Fibroblast of lung (primary cell): ENCODE results near the gene ALMS1.

Experiments
- EZH2 ChIP-seq: IDR thresholded peaks from 2 replicates; pipeline ENCODE4 v1.5.1; 2012; ENCODE audit warnings: low read length, control low read depth, mild to moderate bottlenecking; ENCODE audit errors: missing control alignments
- TF ChIP-seq, protein P1 (sequence below), 2 donors: IDR thresholded peaks in 1 of 2; conservative IDR thresholded peaks in 1 of 2; 1 replicate in 1 of 2; 2 replicates in 1 of 2; pipeline ENCODE4 v1.5.1; 2011 to 2012; ENCODE audit warnings: low read length in 2 of 2, control low read depth in 1 of 2, inconsistent platforms in 1 of 2, low read depth in 1 of 2, mild to moderate bottlenecking in 1 of 2

GRCh38 chr2:73383036-73383435, 2.6 kb upstream of the ALMS1 start:
- TF ChIP-seq, protein P1, sequence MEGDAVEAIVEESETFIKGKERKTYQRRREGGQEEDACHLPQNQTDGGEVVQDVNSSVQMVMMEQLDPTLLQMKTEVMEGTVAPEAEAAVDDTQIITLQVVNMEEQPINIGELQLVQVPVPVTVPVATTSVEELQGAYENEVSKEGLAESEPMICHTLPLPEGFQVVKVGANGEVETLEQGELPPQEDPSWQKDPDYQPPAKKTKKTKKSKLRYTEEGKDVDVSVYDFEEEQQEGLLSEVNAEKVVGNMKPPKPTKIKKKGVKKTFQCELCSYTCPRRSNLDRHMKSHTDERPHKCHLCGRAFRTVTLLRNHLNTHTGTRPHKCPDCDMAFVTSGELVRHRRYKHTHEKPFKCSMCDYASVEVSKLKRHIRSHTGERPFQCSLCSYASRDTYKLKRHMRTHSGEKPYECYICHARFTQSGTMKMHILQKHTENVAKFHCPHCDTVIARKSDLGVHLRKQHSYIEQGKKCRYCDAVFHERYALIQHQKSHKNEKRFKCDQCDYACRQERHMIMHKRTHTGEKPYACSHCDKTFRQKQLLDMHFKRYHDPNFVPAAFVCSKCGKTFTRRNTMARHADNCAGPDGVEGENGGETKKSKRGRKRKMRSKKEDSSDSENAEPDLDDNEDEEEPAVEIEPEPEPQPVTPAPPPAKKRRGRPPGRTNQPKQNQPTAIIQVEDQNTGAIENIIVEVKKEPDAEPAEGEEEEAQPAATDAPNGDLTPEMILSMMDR (conservative IDR thresholded peaks at IDR 0.05 in 1 of 2, IDR thresholded peaks at IDR 0.05 in 1 of 2; ENCODE audit: low read depth in 1 of 2, low read length in 2 of 2): no peak
- no peak for TF ChIP-seq EZH2
